Hematopoietic multipotent progenitor cell (in vitro differentiated cells): ENCODE measurements around the gene PIM2. TPM values are rescaled to one million over a fixed set of nuclear protein-coding genes. Genes with fewer than 3 reads are reported as not detected.
A peak's percentile ranks its signal among the peaks of the same experiment; 100 is the strongest.

ENCODE experiments used
- DNase-seq, 3 donors: peaks; one replicate each; pipeline ENCODE4 v3.0.0-alpha.2; 2011 to 2015; ENCODE audit warnings: low read depth in 2 of 3, low spot score in 2 of 3
- total RNA-seq: library from RNA; depleted of rRNA; stranded (reverse); fragments of >200 nt; gene quantifications from one replicate; pipeline ENCODE4 v1.2.3, GENCODE V29; 2012

PIM2 gene
- total RNA-seq, 1 donor: 142 TPM

GRCh38 chrX:48909703-48910294 lies 9.0 kb downstream of the PIM2 start:
- no peak for DNase-seq

GRCh38 chrX:48908600-48908999 lies 10.2 kb downstream of the PIM2 start:
- DNase-seq: no peak

DNA sequence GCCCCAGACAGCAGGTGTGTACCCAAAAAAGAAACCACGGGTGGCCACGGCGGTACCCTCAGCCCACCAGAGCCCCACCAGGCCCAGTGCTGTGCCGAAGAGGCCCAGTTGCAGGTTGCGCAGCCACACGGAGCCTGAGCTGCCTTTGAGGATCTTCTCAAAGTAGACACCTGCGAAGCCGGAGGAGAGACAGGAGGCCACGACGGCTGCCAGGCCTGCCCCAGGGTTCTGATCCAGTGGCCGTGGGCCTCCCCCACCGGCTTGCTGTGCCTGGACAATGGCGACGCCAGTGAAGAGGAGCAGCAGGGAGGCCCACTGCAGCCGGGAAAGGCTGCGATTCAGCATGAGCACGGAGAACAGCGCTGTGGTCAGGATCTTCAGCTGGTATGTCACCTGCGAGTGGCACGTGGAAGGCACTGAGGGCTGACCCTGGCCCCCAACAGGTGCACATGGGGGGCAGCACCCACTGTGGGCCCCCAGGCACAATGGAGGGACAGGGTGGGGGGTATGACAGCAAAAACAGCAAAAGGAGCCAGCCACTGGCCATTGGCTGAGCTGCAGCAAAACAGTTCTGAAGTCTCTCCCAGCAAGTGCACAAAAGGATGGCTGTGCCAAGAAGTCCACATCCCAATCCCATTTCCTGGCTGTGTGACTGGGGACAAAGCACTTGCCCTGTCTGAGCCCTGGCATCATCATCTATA lies 13.6 kb downstream of the PIM2 start:
- no peak for DNase-seq

DNA sequence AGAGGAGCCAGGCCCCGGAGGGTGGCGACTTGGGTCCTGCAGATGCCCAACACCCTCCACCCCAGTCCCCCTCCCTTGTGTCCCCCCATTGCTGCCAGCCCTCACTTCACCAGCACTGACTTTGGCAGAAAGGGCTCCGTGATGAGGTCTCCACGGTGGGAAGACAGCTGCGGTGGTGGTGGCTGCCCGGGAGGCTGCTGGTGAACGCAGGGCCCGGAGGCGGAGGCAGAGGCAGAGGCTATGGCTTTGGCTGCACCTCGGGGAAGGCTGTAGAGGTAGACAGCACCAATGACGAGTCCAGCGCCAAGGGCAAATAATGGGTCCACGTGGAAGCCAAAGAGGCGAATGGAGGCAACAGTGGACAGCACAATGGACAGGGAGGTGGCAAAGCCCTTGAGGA lies 14.2 kb downstream of the PIM2 start:
- DNase-seq: no peak

GRCh38 chrX:48904180-48904579 lies 14.6 kb downstream of the PIM2 start:
- no peak for DNase-seq

DNA sequence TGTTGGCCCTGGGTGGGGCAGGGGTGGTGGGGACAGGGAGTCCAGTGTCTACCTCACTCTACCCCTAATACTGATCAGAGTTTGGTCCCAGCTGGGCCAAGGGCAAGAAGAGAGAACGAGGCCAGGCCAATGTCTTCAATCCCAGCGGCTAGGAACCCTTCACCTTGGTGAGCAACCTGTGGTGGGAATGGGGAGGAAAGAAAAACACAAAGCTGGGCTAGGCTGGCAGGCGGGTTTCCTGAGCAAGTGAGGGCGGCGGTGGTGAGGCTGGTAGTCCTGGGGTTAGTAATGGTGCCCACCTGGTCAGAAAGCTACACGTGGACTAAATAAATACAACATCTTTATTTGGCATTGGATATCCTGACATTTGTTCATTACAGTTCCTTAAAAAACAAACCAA lies 15.5 kb downstream of the PIM2 start:
- DNase-seq: no peak

DNA sequence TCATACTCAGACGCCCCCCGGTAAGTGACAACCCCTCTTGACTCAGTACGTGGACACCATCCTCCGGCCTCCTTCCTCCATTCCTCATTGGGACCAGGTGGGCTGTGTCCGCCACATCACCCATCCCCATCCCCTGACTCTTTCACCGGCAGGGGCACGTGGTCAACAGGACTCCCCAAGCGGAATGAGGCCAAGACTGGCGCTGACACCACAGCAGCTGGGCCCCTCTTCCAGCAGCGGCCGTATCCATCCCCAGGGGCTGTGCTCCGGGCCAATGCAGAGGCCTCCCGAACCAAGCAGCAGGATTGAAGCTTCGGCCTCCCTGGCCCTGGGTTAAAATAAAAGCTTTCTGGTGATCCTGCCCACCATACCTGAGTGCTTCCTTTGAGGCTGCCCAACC lies 16.0 kb downstream of the PIM2 start:
- no peak for DNase-seq

- DNase-seq: no peak
Measured at GRCh38 chrX:48902135-48902534, 16.7 kb downstream of the PIM2 start.

- no peak for DNase-seq
Measured at GRCh38 chrX:48901069-48901468, 17.8 kb downstream of the PIM2 start.

DNA sequence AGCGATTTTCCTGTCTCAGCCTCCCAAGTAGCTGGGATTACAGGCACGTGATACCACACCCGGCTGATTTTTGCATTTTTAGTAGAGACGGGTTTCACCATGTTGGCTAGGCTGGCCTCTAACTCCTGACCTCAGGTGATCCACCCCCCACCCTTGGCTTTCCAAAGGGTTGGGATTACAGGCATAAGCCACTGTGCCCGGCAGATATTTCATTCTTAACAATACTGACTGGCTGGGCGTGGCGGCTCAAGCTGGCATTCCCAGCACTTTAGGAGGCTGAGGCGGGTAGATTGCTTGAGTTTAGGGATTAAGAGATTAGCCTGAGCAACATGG lies 19.8 kb downstream of the PIM2 start:
- DNase-seq: no peak

- peak; percentile 72 to 96 (median 92) for DNase-seq
Measured at GRCh38 chrX:48897625-48898306, 21.1 kb downstream of the PIM2 start, which contains the start of the genes PQBP1 and TIMM17B. Gene PQBP1, plus strand, starts transcription at chrX:48897930. Its CDS starts 580 bp downstream, at chrX:48898510. Gene TIMM17B, minus strand, starts transcription at chrX:48897768. Its CDS starts 19 bp downstream, at chrX:48897749.

- DNase-seq: peak in 2 of 3 donors; percentile 73 to 80
Measured at GRCh38 chrX:48897157-48897624, 21.6 kb downstream of the PIM2 start.

GRCh38 chrX:48896611-48897011 lies 22.2 kb downstream of the PIM2 start:
- DNase-seq: no peak

GRCh38 chrX:48894891-48895290 lies 23.9 kb downstream of the PIM2 start:
- DNase-seq: no peak

- DNase-seq: no peak
Measured at GRCh38 chrX:48893556-48894348, 25.1 kb downstream of the PIM2 start.

GRCh38 chrX:48892896-48893295 lies 25.9 kb downstream of the PIM2 start:
- no peak for DNase-seq

DNA sequence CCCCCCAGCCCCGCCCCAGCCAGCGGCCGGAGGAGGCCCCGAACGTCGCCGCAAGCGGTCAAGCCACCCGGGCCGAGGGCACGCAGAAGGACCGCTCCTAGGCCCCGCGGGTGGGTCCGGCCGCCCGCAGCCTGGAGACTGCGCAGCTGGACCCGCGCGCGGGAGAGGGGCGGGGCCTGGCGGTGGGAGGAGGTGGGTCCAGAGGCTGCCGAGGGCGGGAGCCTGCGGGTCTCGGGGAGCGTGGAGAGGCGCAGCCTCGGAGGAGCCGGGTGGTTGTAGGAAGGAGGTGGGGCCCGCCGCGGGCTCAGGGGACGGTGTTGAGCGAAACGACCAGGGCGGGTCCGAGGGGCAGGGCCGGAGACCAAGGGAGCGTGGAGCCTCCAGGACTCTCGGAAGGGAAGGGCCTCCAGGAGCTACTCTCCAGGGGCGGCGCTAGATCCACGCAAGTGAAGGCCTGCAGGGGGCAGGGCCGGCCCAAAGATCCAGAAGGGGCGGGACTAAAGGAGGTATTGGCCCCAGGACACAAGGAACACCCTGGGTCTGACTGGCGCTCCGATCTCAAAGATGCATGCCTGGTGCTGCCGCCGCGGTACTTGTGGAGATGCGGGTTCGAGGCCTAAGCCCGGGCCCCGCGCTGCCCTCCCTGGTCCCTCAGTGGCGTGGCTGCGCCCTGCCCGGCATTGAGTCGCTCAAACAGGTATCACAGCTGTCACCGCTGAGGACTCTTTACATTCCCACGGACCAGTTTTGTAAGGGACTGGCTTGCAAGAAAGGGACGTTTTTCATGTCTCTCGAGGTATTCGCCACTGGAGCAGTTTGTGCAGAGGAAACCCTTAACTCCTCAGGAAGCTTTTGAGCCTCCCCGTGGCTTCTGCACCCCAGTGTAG lies 27.2 kb downstream of the PIM2 start:
- DNase-seq: peak in 2 of 3 donors; percentile 79 to 87

GRCh38 chrX:48890934-48891401 lies 27.9 kb downstream of the PIM2 start:
- peak in 1 of 3 donors; percentile 14 for DNase-seq

- DNase-seq: no peak
Measured at GRCh38 chrX:48890296-48890925, 28.4 kb downstream of the PIM2 start.
